ENCODE measurements around the gene PCNX1. TPM values are rescaled to one million over a fixed set of nuclear protein-coding genes. Genes with fewer than 3 reads are reported as not detected.

The PCNX1 gene
- total and polyA plus RNA-seq, 9 of the 15 experiments (the other 6 are each of a cell fraction or from before 2014, with no cell fraction given): 0.30 to 4.5 (median 2.3) TPM

DNA sequence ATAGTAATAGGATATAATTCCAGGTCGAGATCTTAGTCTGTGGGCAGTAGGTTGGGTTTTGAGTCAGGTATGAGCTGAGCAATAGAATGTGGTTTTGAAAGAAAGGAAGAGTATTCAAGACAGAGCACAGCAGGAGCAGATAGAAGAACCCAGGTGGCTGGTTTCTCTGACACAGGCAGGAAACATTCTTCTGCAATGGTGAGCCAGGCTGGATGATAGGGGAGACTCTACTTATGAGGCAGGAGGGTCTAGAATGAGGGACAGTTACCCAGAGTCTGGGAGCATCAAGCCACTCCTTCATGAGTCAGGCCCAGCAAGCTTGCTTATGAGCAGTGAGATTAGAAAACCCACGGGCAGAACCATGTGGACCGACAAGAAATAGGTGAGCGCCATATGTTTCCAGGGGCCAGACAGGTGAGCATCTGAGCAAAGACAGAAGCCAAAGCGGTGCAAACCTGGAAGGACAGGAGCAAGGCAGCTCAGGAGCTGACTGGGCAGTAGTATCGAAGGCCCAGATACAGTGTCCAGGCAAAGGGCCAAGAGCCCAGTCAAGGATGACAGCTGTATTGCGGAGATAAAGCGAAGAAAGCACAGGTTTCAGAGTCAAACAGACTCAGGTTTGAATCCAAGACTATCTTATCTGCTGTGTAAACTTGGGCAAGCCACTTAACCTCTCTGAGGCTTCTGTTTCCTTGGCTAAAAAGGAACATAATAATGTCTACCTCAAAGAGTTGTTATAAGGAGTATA is 22.5 kb upstream of the PCNX1 start (continued):
- TF ChIP-seq, protein P1, sequence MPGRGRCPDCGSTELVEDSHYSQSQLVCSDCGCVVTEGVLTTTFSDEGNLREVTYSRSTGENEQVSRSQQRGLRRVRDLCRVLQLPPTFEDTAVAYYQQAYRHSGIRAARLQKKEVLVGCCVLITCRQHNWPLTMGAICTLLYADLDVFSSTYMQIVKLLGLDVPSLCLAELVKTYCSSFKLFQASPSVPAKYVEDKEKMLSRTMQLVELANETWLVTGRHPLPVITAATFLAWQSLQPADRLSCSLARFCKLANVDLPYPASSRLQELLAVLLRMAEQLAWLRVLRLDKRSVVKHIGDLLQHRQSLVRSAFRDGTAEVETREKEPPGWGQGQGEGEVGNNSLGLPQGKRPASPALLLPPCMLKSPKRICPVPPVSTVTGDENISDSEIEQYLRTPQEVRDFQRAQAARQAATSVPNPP (IDR thresholded peaks at IDR 0.05; ENCODE audit: borderline replicate concordance, insufficient read depth, insufficient read length): no peak
- TF ChIP-seq PCBP1 (IDR thresholded peaks at IDR 0.05; ENCODE audit: low read depth, low read length, poor library complexity, severe bottlenecking) (no peak), MCM2 (IDR thresholded peaks at IDR 0.05; ENCODE audit: low read depth) (no peak), ZNF311 (CRISPR knock-in tag; IDR thresholded peaks at IDR 0.05) (no peak), BCOR (IDR thresholded peaks at IDR 0.05) (peak; percentile 33; the same call in 1 of the 2 replicates), ZNF146 (CRISPR knock-in tag; IDR thresholded peaks at IDR 0.05; ENCODE audit: unreplicated experiment) (no peak)
- TF ChIP-seq, protein P2, sequence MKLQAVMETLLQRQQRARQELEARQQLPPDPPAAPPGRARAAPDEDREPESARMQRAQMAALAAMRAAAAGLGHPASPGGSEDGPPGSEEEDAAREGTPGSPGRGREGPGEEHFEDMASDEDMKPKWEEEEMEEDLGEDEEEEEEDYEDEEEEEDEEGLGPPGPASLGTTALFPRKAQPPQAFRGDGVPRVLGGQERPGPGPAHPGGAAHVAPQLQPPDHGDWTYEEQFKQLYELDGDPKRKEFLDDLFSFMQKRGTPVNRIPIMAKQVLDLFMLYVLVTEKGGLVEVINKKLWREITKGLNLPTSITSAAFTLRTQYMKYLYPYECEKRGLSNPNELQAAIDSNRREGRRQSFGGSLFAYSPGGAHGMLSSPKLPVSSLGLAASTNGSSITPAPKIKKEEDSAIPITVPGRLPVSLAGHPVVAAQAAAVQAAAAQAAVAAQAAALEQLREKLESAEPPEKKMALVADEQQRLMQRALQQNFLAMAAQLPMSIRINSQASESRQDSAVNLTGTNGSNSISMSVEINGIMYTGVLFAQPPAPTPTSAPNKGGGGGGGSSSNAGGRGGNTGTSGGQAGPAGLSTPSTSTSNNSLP (IDR thresholded peaks at IDR 0.05; ENCODE audit: borderline replicate concordance, low read depth, low read length): no peak
- TF ChIP-seq, protein P3, sequence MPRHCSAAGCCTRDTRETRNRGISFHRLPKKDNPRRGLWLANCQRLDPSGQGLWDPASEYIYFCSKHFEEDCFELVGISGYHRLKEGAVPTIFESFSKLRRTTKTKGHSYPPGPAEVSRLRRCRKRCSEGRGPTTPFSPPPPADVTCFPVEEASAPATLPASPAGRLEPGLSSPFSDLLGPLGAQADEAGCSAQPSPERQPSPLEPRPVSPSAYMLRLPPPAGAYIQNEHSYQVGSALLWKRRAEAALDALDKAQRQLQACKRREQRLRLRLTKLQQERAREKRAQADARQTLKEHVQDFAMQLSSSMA (CRISPR knock-in tag; IDR thresholded peaks at IDR 0.05): no peak
- TF ChIP-seq, protein P4, sequence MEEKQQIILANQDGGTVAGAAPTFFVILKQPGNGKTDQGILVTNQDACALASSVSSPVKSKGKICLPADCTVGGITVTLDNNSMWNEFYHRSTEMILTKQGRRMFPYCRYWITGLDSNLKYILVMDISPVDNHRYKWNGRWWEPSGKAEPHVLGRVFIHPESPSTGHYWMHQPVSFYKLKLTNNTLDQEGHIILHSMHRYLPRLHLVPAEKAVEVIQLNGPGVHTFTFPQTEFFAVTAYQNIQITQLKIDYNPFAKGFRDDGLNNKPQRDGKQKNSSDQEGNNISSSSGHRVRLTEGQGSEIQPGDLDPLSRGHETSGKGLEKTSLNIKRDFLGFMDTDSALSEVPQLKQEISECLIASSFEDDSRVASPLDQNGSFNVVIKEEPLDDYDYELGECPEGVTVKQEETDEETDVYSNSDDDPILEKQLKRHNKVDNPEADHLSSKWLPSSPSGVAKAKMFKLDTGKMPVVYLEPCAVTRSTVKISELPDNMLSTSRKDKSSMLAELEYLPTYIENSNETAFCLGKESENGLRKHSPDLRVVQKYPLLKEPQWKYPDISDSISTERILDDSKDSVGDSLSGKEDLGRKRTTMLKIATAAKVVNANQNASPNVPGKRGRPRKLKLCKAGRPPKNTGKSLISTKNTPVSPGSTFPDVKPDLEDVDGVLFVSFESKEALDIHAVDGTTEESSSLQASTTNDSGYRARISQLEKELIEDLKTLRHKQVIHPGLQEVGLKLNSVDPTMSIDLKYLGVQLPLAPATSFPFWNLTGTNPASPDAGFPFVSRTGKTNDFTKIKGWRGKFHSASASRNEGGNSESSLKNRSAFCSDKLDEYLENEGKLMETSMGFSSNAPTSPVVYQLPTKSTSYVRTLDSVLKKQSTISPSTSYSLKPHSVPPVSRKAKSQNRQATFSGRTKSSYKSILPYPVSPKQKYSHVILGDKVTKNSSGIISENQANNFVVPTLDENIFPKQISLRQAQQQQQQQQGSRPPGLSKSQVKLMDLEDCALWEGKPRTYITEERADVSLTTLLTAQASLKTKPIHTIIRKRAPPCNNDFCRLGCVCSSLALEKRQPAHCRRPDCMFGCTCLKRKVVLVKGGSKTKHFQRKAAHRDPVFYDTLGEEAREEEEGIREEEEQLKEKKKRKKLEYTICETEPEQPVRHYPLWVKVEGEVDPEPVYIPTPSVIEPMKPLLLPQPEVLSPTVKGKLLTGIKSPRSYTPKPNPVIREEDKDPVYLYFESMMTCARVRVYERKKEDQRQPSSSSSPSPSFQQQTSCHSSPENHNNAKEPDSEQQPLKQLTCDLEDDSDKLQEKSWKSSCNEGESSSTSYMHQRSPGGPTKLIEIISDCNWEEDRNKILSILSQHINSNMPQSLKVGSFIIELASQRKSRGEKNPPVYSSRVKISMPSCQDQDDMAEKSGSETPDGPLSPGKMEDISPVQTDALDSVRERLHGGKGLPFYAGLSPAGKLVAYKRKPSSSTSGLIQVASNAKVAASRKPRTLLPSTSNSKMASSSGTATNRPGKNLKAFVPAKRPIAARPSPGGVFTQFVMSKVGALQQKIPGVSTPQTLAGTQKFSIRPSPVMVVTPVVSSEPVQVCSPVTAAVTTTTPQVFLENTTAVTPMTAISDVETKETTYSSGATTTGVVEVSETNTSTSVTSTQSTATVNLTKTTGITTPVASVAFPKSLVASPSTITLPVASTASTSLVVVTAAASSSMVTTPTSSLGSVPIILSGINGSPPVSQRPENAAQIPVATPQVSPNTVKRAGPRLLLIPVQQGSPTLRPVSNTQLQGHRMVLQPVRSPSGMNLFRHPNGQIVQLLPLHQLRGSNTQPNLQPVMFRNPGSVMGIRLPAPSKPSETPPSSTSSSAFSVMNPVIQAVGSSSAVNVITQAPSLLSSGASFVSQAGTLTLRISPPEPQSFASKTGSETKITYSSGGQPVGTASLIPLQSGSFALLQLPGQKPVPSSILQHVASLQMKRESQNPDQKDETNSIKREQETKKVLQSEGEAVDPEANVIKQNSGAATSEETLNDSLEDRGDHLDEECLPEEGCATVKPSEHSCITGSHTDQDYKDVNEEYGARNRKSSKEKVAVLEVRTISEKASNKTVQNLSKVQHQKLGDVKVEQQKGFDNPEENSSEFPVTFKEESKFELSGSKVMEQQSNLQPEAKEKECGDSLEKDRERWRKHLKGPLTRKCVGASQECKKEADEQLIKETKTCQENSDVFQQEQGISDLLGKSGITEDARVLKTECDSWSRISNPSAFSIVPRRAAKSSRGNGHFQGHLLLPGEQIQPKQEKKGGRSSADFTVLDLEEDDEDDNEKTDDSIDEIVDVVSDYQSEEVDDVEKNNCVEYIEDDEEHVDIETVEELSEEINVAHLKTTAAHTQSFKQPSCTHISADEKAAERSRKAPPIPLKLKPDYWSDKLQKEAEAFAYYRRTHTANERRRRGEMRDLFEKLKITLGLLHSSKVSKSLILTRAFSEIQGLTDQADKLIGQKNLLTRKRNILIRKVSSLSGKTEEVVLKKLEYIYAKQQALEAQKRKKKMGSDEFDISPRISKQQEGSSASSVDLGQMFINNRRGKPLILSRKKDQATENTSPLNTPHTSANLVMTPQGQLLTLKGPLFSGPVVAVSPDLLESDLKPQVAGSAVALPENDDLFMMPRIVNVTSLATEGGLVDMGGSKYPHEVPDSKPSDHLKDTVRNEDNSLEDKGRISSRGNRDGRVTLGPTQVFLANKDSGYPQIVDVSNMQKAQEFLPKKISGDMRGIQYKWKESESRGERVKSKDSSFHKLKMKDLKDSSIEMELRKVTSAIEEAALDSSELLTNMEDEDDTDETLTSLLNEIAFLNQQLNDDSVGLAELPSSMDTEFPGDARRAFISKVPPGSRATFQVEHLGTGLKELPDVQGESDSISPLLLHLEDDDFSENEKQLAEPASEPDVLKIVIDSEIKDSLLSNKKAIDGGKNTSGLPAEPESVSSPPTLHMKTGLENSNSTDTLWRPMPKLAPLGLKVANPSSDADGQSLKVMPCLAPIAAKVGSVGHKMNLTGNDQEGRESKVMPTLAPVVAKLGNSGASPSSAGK (IDR thresholded peaks at IDR 0.05): no peak
- TF ChIP-seq, protein P5, sequence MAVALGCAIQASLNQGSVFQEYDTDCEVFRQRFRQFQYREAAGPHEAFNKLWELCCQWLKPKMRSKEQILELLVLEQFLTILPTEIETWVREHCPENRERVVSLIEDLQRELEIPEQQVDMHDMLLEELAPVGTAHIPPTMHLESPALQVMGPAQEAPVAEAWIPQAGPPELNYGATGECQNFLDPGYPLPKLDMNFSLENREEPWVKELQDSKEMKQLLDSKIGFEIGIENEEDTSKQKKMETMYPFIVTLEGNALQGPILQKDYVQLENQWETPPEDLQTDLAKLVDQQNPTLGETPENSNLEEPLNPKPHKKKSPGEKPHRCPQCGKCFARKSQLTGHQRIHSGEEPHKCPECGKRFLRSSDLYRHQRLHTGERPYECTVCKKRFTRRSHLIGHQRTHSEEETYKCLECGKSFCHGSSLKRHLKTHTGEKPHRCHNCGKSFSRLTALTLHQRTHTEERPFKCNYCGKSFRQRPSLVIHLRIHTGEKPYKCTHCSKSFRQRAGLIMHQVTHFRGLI (CRISPR knock-in tag; IDR thresholded peaks at IDR 0.05): no peak
